Measurements from ENCODE around the gene PLA2G4E.

The PLA2G4E gene

DNA sequence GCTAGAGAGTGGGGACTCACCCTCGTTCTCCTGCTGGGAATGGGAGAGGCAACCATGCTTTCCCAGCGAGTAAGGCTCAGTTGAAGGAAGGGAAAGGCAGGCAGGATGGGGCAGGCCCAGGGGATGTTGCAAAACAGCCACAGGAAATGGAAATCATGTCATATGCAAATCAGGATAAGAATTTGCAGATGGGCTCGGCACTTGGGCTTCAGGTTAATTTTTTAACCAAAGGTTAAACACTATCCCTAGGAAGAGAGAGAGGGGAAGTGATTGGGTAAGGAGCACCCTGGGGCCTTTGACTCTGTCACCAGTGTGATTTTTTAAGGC lies 14.6 kb upstream of the PLA2G4E start:
- Histone ChIP-seq H3K4me3 (no peak overlapping the region), H3K9me3 (no peaks in the 10 kb centered on the region), H3K36me3 (no peaks in the 10 kb centered on the region), H3K4me1 (no peaks in the 10 kb centered on the region), H3K27me3 (no peaks in the 10 kb centered on the region), H3K27ac (no peak overlapping the region)
- intact Hi-C loops (cut with DNase I; ENCODE audit: low total_unique reads): no loop called here
- TF ChIP-seq, protein P1, sequence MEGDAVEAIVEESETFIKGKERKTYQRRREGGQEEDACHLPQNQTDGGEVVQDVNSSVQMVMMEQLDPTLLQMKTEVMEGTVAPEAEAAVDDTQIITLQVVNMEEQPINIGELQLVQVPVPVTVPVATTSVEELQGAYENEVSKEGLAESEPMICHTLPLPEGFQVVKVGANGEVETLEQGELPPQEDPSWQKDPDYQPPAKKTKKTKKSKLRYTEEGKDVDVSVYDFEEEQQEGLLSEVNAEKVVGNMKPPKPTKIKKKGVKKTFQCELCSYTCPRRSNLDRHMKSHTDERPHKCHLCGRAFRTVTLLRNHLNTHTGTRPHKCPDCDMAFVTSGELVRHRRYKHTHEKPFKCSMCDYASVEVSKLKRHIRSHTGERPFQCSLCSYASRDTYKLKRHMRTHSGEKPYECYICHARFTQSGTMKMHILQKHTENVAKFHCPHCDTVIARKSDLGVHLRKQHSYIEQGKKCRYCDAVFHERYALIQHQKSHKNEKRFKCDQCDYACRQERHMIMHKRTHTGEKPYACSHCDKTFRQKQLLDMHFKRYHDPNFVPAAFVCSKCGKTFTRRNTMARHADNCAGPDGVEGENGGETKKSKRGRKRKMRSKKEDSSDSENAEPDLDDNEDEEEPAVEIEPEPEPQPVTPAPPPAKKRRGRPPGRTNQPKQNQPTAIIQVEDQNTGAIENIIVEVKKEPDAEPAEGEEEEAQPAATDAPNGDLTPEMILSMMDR (IDR thresholded peaks at IDR 0.05): no peak
- no peak for DNase-seq

DNA sequence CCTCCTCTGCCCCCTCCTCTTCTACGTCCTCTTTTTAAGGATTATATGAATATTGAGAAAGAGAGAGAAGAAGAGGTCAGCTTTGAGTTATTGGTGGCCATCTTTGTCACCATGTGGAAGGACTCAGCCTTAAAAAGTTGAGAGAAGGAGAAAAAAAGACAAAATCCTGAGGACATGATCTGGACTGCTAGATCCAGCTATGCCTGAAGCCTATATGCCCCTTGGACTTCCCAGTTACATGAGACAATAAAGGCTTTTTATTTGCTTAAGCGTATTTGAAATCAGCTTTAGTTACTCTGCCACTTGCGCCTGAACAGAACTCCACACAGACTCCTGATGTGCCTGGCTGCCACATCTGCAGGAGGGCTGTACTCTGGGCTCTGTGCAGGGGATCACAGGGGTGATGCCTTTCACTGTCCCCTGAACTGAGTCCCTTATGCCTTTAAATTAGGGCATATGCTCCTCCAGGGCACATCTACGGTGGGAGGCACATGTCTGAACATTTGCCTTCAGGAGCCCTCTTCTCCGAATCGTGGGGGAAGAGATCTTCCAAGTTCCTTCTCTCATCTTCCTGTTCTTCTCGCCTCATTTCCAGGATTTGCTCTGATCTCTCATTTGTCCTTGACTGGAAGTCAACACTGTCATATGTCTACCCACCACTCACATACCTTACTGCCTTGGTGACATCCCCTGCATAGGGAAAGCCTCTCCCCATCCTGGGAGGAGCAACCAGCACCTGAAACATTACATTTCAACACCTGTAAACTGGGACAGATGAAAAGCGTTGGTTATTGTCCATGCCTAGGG lies 14.0 kb upstream of the PLA2G4E start:
- Histone ChIP-seq H3K27me3 (no peaks in the 10 kb centered on the region), H3K27ac (no peak overlapping the region), H3K4me3 (no peak overlapping the region), H3K36me3 (no peaks in the 10 kb centered on the region), H3K4me1 (no peaks in the 10 kb centered on the region), H3K9me3 (no peaks in the 10 kb centered on the region)
- intact Hi-C loops (cut with DNase I; ENCODE audit: low total_unique reads): no loop called here
- TF ChIP-seq, protein P1 (IDR thresholded peaks at IDR 0.05): no peak
- no peak for DNase-seq

DNA sequence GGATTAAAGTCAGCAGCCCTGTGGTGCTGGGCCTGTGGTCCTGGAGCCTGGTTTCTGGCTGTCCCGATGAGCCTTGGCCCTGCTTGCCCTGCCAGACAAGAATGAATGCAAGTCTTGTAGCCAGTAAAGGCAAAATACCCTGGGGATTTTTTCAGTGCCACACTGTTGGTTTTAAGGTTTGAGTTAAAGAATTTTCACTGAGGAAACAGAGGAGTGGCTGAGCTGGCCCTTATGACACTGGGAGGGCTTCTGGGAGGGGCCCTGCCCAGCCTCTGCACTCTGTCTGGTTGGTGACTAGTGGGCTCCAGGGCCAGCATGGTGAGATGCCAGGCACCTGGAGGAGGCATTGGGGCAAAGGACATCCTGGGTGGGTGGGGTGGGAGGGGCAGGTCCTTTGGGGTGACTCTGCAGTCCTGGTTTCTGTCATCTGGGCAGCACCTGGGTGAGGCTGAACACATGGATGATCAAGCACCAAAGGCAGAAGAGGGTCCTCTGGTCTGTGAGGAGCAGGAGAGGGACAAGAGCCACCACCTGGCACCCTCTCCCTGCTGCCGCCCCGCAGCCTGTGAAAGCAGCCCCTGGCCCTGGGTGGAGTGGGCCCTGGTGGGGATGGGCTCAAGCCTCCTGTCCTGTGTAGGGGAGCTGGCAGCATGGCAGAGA lies 12.5 kb upstream of the PLA2G4E start:
- Histone ChIP-seq H3K4me1 (no peaks in the 10 kb centered on the region), H3K9me3 (no peaks in the 10 kb centered on the region), H3K27me3 (no peaks in the 10 kb centered on the region), H3K36me3 (no peaks in the 10 kb centered on the region), H3K4me3 (no peak overlapping the region), H3K27ac (no peak overlapping the region)
- TF ChIP-seq, protein P1 (IDR thresholded peaks at IDR 0.05): no peak
- no peak for DNase-seq
- intact Hi-C loops (cut with DNase I; ENCODE audit: low total_unique reads): no loop called here

DNA sequence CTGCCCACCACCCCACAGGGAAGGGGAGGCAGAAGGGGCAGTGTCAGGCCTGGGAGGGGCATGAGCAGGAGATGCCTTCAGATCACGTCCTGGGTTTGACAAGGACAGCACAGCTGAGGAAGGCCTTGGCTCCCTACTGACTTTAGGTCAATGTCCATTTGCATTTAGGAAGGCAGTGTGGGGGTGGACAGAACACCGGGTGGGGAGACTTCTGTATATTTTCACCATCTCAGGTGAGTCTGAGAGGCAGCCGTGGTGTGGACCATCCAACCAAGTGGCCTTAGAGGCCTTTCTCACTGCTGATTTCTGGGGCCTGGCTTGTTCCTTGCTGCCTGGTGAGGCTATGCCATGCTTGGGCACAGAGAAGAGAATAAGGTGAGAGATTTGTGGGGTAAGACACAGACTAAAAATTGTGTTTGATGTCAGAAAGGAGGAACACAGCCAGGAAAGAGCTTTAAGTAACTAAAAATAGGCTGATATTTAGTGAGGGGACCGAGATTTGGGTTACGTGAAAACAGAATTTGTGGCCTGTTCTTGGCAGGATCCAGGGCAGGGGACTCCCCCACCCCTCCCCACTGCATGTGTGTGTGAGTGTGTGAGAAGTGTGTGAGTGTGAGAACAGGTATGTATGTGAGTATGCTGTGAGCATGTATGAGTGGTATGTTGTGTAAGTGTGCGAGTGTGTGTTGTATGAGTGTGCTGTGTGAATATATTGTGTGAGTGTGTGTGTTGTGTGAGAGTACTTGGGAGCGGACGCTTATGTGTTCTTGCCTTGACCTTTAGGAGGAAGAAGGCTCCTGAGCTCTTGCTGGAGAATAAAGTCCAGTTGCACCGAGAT lies 11.8 kb upstream of the PLA2G4E start:
- H3K27me3 ChIP-seq: no peaks in the 10 kb centered on the region
- intact Hi-C loops (cut with DNase I; ENCODE audit: low total_unique reads): no loop called here
- TF ChIP-seq, protein P1 (IDR thresholded peaks at IDR 0.05): no peak
- H3K4me1 ChIP-seq: no peaks in the 10 kb centered on the region
- H3K9me3 ChIP-seq: no peaks in the 10 kb centered on the region
- H3K27ac ChIP-seq: no peak overlapping the region
- H3K4me3 ChIP-seq: no peak overlapping the region
- H3K36me3 ChIP-seq: no peaks in the 10 kb centered on the region
- DNase-seq: no peak

DNA sequence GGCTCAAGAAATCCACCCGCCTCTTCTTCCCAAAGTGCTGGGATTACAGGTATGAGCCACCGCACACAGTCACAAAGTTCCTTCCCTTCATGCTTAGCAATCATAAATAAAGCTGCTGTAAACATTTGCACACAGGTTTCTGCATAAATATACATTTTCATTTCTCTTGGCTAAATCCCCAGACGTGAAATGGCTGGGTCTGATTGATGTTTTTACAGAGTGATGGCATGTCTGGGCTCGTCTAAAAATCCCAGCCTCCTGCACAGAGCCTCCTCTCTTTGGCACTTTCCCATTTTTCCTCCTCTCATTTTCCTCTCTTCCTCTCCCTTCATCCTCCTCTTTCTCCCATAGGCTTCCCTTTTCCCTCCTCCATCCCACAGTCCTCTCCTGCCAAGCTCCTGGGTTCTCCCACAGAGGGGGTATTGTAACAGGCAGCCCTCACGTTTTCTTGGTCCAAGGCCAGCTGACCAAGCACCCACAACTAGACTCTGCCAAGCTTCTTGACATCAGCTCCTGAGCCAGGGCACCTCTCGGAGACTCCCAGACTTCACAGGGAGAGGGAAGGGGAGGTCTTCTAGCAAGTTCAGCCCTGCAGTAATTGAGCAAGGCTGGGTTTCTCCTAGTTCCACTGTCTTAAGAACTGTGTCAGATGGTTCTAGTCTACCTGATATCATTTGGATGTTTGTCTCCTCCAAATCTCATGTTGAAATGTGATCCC lies 10.5 kb upstream of the PLA2G4E start:
- no peak for DNase-seq
- TF ChIP-seq, protein P1 (IDR thresholded peaks at IDR 0.05): no peak
- H3K4me1 ChIP-seq: no peaks in the 10 kb centered on the region
- H3K27ac ChIP-seq: no peak overlapping the region
- intact Hi-C loops (cut with DNase I; ENCODE audit: low total_unique reads): no loop called here
- H3K36me3 ChIP-seq: no peaks in the 10 kb centered on the region
- H3K27me3 ChIP-seq: no peaks in the 10 kb centered on the region
- H3K4me3 ChIP-seq: no peak overlapping the region
- no peaks in the 10 kb centered on the region for H3K9me3 ChIP-seq
